Measurements from ENCODE around the gene CLIP4. TPM values are rescaled to one million over a fixed set of nuclear protein-coding genes. Genes with fewer than 3 reads are reported as not detected.

CLIP4 gene
- total and polyA plus RNA-seq, 10 of the 15 experiments (the other 5 are each of a cell fraction or from before 2014, with no cell fraction given), result 5.5 to 34.9 (median 16.8) TPM

- TF ChIP-seq POLR2A (IDR thresholded peaks at IDR 0.05; ENCODE audit: low read depth, low read length) (no peak), SUZ12 (IDR thresholded peaks at IDR 0.05; ENCODE audit: unreplicated experiment) (no peak), JUNB (IDR thresholded peaks at IDR 0.05) (peak; percentile 81), HCFC1 (IDR thresholded peaks at IDR 0.05; ENCODE audit: low read length) (no peak), MEF2B (IDR thresholded peaks at IDR 0.05; ENCODE audit: partially characterized antibody, poor library complexity, severe bottlenecking) (no peak), RAD51 (IDR thresholded peaks at IDR 0.05) (no peak), MEF2A (IDR thresholded peaks at IDR 0.05; ENCODE audit: insufficient read depth, low read depth, low read length) (no peak), EZH2 (IDR thresholded peaks at IDR 0.05; ENCODE audit: borderline replicate concordance, control insufficient read depth, low read depth, low read length) (no peak), HDAC2 (IDR thresholded peaks at IDR 0.05) (no peak), BCLAF1 (IDR thresholded peaks at IDR 0.05) (no peak), ZNF592 (IDR thresholded peaks at IDR 0.05) (no peak), IKZF2 (IDR thresholded peaks at IDR 0.05) (peak; percentile 32 to 37; a peak in 2 of 4 replicates), NR2C2 (IDR thresholded peaks at IDR 0.05; ENCODE audit: borderline replicate concordance, control insufficient read depth, insufficient read length, low read depth) (no peak), BRCA1 (IDR thresholded peaks at IDR 0.05; ENCODE audit: low read depth, low read length) (no peak)
- TF ChIP-seq, protein P1, sequence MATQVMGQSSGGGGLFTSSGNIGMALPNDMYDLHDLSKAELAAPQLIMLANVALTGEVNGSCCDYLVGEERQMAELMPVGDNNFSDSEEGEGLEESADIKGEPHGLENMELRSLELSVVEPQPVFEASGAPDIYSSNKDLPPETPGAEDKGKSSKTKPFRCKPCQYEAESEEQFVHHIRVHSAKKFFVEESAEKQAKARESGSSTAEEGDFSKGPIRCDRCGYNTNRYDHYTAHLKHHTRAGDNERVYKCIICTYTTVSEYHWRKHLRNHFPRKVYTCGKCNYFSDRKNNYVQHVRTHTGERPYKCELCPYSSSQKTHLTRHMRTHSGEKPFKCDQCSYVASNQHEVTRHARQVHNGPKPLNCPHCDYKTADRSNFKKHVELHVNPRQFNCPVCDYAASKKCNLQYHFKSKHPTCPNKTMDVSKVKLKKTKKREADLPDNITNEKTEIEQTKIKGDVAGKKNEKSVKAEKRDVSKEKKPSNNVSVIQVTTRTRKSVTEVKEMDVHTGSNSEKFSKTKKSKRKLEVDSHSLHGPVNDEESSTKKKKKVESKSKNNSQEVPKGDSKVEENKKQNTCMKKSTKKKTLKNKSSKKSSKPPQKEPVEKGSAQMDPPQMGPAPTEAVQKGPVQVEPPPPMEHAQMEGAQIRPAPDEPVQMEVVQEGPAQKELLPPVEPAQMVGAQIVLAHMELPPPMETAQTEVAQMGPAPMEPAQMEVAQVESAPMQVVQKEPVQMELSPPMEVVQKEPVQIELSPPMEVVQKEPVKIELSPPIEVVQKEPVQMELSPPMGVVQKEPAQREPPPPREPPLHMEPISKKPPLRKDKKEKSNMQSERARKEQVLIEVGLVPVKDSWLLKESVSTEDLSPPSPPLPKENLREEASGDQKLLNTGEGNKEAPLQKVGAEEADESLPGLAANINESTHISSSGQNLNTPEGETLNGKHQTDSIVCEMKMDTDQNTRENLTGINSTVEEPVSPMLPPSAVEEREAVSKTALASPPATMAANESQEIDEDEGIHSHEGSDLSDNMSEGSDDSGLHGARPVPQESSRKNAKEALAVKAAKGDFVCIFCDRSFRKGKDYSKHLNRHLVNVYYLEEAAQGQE (IDR thresholded peaks at IDR 0.05; ENCODE audit: low read depth, low read length), result no peak
- TF ChIP-seq, protein P2, sequence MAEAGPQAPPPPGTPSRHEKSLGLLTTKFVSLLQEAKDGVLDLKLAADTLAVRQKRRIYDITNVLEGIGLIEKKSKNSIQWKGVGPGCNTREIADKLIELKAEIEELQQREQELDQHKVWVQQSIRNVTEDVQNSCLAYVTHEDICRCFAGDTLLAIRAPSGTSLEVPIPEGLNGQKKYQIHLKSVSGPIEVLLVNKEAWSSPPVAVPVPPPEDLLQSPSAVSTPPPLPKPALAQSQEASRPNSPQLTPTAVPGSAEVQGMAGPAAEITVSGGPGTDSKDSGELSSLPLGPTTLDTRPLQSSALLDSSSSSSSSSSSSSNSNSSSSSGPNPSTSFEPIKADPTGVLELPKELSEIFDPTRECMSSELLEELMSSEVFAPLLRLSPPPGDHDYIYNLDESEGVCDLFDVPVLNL (IDR thresholded peaks at IDR 0.05; ENCODE audit: low read depth, low read length), result no peak
- TF ChIP-seq, protein P3, sequence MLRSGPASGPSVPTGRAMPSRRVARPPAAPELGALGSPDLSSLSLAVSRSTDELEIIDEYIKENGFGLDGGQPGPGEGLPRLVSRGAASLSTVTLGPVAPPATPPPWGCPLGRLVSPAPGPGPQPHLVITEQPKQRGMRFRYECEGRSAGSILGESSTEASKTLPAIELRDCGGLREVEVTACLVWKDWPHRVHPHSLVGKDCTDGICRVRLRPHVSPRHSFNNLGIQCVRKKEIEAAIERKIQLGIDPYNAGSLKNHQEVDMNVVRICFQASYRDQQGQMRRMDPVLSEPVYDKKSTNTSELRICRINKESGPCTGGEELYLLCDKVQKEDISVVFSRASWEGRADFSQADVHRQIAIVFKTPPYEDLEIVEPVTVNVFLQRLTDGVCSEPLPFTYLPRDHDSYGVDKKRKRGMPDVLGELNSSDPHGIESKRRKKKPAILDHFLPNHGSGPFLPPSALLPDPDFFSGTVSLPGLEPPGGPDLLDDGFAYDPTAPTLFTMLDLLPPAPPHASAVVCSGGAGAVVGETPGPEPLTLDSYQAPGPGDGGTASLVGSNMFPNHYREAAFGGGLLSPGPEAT (IDR thresholded peaks at IDR 0.05; ENCODE audit: low read depth), result 0 out of 2 replicates have a peak, but pooled peaks have one; percentile 22
Observed at GRCh38 chr2:29110916-29111535, 4.2 kb upstream of the CLIP4 start (continued).

Data from GM12878 (cell line).